GM10266 (cell line): ENCODE results near the gene MAPKAPK2.

Experiments
- DNase-seq: peaks from one replicate; pipeline ENCODE4 v3.0.0; 2012; ENCODE audit errors: extremely low spot score
- CTCF ChIP-seq: IDR thresholded peaks from 2 replicates; pipeline ENCODE4 v1.5.1; 2012; ENCODE audit warnings: mild to moderate bottlenecking, low read depth; ENCODE audit not compliant: control insufficient read depth, insufficient read depth; ENCODE audit errors: missing control alignments

MAPKAPK2 gene

DNA sequence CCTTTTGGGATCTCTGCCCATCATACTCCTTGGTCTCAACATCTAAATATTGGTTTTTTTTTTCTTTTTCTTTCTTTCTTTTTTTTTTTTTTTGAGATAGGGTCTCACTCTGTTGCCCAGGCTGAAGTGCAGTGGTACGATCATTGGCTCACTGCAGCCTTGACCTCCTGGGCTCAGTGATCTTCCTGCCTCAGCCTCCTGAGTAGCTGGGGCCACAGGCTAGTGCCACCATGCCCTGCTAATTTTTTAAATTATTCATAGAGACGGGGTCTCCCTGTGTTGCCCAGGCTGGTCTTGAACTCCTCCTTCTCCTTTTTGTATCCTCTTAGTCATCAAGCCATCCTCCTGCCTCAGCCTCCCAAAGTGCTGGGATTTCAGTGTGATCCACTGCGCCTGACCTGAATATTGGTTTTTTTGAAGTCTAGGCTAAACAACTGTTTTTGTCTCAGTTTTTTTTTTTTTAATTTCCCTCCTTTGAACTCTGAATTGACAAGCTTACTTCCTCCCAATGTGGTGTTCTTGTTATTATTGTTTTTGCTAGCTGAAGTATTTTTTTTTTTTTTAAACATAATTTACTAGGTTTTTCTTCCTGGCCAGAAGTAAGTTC lies 30.9 kb downstream of the MAPKAPK2 start:
- no peak for DNase-seq
- no peak for TF ChIP-seq CTCF

DNA sequence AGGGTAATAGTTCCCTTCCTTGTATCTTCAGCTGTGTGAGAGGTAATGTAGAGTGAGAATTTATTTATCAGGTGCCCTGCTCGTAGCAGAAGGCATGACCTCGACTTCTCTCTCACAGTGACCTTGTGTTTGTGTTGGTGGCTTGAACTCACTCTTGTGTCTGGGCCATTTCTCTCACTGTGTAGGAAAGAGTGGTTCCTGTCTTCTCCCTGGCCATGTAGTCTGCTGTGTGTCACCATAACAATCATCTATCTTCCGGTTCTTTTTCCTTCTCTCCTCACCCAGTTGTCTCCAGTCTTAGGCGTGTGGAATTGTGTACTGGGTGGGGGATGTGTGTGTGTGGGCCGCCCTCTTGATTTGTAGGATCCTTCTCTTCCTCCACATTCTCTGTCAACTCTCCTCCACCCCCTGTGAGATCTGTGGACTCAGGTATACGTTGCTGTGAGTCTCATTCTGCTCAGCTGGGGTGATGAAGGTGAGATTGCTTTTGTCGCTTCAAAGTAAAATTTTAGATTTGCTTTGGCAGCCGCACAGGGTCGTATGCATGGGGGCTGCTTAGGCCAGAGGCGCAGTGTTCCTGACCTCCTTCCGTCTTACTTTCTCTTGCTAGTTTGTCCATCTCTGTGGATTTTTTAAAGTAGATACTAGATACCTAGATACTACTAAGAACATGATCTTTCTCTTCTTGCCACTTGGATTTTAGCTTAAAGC lies 31.6 kb downstream of the MAPKAPK2 start:
- no peak for DNase-seq
- TF ChIP-seq CTCF = no peak

DNA sequence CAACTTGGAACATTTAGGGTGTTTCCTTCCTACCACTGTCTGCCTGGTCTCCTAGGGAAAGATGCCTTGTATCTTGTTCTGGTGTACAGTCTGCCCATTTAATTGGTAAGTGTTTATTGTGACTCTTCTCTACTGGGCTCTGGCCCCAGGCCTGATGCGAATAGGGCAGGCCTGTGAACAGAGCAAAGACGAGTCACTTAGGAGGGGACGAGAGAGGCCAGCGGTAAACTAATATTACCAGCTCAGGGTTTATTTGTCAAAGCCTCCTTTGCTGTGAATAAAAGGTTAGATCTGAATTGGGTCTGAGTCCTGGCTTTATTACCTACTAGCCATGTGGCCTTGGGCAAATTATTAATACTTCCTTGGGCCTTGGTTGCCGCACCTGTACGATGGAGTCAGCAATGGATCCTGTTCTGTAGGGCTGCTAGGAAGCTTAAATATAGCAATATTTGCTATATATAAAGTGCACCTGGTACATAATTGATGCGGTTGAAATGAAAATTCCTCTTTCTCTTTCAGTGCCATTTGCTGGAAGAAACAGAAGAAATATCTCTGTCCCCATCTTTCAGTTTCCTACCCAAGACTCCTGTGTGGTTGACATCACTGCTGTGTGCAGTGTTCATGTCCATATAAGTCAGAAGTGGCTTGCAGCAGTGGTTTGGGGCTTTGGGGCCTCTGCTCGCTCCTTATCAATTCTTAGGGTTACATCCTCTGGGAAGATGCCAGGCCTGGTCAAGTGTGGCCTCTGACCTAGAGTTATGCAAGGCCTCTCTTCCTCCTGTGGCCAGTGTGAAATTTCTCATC lies 32.4 kb downstream of the MAPKAPK2 start:
- DNase-seq = peak; percentile 52
- TF ChIP-seq CTCF = no peak

GRCh38 chr1:206717674-206717989 lies 32.9 kb downstream of the MAPKAPK2 start:
- no peak for DNase-seq
- TF ChIP-seq CTCF = no peak

GRCh38 chr1:206719169-206719839 lies 34.6 kb downstream of the MAPKAPK2 start:
- peak; percentile 58 for DNase-seq

GRCh38 chr1:206721454-206721853 lies 36.7 kb downstream of the MAPKAPK2 start:
- DNase-seq = no peak
- no peak for TF ChIP-seq CTCF

More at GRCh38 chr1:206719169-206719839, 34.6 kb downstream of the MAPKAPK2 start:
- TF ChIP-seq CTCF = no peak
